ENCODE measurements around the gene OR10AD1. TPM values are rescaled to one million over a fixed set of nuclear protein-coding genes. Genes with fewer than 3 reads are reported as not detected.
"Not testable (repeated sequence)": the region's sequence is repeated elsewhere in the genome, so short reads cannot be mapped to it uniquely, and the experiment has no call there.

Gene OR10AD1
- polyA plus RNA-seq, 4 donors: 0.17 to 0.36 (median 0.24) TPM

DNA sequence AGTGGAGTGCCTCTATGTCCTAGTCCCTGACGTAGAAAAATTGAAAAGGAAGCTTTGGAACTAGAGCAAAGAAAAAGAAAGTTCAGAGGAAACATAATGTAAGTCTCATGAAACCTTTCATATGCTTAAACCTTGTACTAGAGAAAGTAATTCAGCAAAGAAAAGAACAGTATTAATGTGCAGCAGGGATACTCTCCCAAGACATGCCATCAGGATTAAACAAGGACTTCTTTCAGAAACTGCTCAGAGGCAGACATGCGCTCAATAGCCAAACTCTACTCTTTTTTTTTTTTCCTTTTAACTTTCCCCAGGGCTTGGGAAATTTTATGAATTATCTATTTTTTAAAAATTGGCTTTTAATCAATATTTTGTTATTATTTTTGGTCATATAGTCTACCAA is 38.6 kb downstream of the OR10AD1 start:
- DNase-seq (ENCODE audit: low read depth in 4 of 4, low spot score in 3 of 4): no peak

DNA sequence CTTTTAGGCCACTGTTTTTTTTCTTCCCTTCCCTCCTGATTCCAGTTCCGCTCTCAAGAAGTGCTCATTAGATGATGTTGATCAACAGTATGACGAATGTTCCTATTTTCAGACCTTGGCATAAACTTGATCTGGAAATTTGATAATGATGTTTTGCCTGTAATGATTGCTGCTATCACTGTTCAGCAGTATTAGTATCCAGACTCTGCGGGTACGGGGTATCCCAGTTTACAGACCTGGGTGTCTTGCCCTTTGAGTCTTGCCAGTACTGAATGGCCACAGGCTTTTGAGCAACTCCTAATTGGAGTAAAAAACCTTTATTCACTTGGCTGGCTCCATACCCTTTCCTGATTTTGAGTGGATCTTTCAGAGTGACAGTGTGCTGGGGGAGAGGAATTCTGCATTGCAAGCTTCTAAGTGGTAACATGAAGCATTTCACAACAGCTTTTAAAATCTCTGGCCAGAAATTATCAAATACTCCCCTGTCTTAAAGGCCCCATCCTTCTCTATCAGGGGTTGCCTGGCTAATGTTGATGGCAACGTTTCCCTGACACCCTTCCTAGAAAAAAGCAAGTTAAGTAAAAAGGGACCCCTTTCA is 39.8 kb downstream of the OR10AD1 start:
- no peak for DNase-seq (ENCODE audit: low read depth in 4 of 4, low spot score in 3 of 4)

DNA sequence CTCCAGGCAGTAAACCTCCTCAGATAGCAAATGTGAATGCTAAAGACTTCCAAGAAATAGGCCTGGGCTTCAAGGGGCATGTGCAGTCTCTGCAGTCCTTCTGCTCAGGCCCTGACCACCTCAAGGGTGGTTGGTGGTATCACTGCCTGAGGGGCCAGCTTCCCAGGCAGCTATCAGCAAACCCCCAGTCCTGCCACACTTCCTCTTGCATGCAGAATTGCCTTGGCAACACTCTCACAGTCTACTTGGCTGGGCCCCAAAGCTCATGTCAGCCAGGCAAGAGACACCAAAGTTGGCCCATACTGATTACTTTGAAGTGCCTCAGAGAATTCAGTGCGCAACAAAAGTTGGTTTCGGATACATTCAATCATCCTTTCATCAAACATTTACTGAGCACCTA is 42.3 kb downstream of the OR10AD1 start:
- no peak for DNase-seq (ENCODE audit: low read depth in 4 of 4, low spot score in 3 of 4)

DNA sequence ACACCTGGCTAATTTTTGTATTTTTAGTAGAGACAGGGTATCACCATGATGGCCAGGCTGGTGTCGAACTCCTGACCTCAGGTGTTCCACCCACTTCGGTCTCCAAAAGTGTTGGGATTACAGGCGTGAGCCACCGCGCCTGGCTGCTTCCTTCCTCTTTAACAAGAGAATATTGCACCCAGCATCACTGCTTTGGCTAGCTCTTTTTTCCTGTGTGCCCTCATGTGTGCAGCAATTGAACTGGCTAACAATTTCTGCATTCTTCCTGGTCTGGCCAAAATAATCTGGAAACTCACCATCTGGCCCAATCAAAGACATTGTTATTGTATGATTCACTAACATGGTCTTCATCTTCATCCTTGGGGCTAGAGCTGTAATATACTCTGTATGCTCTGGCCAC is 43.0 kb downstream of the OR10AD1 start:
- no peak for DNase-seq (ENCODE audit: low read depth in 4 of 4, low spot score in 3 of 4)

DNA sequence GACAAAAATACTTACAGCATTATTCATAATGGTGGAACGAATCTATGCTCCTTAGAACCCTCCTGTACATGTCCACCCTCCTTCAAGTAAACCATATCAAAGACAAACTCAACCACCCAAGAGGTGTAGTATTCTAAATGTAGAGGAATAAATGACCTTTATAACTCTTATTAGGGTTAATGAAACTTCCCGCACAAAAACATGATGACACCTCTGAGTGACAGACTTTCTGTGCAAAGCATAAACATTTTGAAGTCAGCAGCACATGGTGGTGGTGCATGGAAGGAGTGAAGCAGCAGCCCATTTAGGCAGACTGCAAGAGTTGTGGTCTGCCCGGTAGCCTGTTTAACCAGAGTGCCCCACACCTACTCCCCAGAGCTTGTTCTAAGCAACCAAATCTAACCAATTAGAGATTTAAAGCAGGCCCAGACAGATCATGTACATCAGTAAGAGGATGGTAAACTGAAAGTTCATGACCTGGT is 45.2 kb downstream of the OR10AD1 start:
- DNase-seq (ENCODE audit: low read depth in 4 of 4, low spot score in 3 of 4): no peak

DNA sequence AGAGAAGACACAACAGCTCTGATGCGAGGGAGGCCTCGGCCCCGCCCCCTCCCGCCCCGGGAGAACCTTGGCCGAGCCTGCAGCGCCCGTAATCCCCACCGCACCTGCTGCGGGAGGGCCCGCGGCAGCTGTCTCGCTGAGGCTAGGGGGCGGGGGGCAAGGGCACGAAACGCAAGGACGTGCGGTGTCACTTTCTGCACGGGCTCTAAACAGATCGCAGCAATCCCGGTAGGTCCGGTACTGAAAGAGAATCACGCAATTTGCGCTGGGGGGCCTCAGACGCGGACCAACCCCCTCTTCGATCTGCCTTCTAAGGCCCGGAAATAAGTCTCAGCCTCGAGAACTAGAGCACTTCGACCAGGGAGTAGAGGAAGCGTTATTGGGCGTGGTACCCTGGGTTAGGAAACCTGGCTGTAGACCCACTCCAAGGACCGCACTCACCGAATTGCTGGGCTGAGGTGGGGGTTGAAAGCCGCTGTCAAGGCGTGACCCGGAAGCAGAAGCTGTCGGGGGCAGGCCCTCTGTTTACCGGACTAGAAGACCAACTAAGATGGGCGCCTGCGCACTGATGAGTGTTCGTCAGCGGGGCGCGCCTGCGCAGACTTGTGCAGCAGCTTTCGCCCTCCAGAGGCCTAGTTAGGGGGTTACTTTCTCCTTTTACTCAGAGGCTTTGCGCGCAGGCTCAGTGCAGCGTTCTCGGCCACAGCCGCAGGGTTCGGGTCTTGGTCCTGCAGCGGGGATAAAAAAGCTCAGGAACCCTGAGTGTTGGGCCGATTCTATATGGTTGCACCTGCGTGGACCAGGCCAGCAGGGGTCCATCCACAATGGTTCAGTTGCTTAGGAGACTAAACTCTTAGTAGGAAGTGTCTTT is 45.8 kb downstream of the OR10AD1 start, which contains the start of gene ASB8:
ASB8 (minus strand) TSS at position 498 of the 871 bp plus-strand sequence. CDS start 4,019 bp downstream, outside the sequence.
- DNase-seq (ENCODE audit: low read depth in 4 of 4, low spot score in 3 of 4): peak; percentile 95 to 98 (median 97)

DNA sequence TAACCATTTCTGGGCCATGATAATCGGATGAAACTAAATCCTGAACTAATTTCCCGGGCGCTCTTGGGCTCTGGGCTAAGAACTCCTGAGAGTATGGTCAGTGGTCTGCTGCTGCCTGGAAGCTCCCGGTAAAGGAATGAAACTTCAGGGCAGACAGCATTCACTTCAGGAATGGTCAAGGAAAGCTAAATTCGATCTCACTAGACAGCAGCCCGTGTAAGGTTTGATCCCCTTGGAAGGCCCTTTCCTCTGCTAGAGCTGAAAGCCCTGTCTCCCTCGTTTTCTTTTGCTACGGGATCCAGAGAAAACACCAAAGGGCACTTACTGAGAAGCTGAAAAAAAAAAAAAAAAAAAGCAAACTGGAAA is 46.5 kb downstream of the OR10AD1 start:
- no peak for DNase-seq (ENCODE audit: low read depth in 4 of 4, low spot score in 3 of 4)

DNA sequence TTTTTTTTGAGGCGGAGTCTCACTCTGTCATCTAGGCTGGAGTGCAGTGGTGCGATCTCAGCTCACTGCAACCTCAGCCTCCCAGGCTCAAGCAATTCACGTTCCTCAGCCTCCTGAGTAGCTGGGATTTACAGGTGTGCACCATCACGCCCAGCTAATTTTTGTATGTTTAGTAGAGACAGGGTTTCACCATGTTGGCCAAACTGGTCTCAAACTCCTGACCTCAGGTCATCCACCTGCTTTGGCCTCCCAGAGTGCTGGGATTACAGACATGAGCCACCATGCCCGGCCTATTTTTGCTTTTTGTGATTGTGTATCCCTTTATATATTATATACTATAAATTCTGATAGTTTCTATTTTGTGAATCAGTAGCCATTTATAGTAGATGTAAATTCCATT is 47.3 kb downstream of the OR10AD1 start:
- not testable (repeated sequence) for DNase-seq (ENCODE audit: low read depth in 4 of 4, low spot score in 3 of 4)

Other genes starting within 250 kb of the OR10AD1 start
- gene TMEM106C, start 239.7 kb downstream of the OR10AD1 start, polyA plus RNA-seq (ENCODE audit: insufficient read length in 4 of 4): 100 to 1,000 TPM; 122 to 138 (median 132) TPM
- 10 to 100 TPM; 36.5 to 51.7 (median 42.8) TPM for gene COL2A1, start 198.8 kb downstream of the OR10AD1 start, polyA plus RNA-seq (ENCODE audit: insufficient read length in 4 of 4)
- 10 to 100 TPM; 21.6 to 28.1 (median 27.1) TPM for gene SENP1, start 97.2 kb downstream of the OR10AD1 start, polyA plus RNA-seq (ENCODE audit: insufficient read length in 4 of 4)
- 100 to 1,000 TPM in 2 of 4 donors, 10 to 100 TPM in 2; 92.6 to 108 (median 96.8) TPM for gene PFKM, start 83.9 kb downstream of the OR10AD1 start, polyA plus RNA-seq (ENCODE audit: insufficient read length in 4 of 4)
- gene ASB8, start 45.8 kb downstream of the OR10AD1 start, polyA plus RNA-seq (ENCODE audit: insufficient read length in 4 of 4): 10 to 100 TPM; 33.1 to 41.4 (median 40.4) TPM
- gene CCDC184, start 19.6 kb downstream of the OR10AD1 start, polyA plus RNA-seq (ENCODE audit: insufficient read length in 4 of 4): 1 to 10 TPM in 1 of 4 donors, under 1 TPM in 3; 0.29 to 1.2 (median 0.42) TPM
- 10 to 100 TPM; 21.8 to 26.5 (median 24.1) TPM for gene ZNF641, start 147.6 kb upstream of the OR10AD1 start, polyA plus RNA-seq (ENCODE audit: insufficient read length in 4 of 4)

Measured in right renal pelvis (tissue), 4 donors.